HepG2 (cell line): ENCODE data around the gene SWSAP1.

Experiments used
- BRCA1 ChIP-seq: sonication (generic); formaldehyde crosslinking; IDR thresholded peaks from 2 replicates; pipeline ENCODE4 v1.4.0; 2020; ENCODE audit warnings: missing genetic modification reagents
- GABPA ChIP-seq, 2 experiments: IDR thresholded peaks; 2 replicates each; pipeline ENCODE4 v1.6.1; 2011 to 2016; ENCODE audit warnings: low read depth in 2 of 2, low read length in 1 of 2, missing biosample characterization in 1 of 2, missing genetic modification characterization in 1 of 2
- IKZF1 ChIP-seq: fragments of 450-650 bp; IDR thresholded peaks from 2 replicates; pipeline ENCODE4 v1.7.1; 2016
- MTF1 ChIP-seq: sonication (generic); formaldehyde crosslinking; IDR thresholded peaks from 2 replicates; pipeline ENCODE4 v1.5.0; 2020; ENCODE audit warnings: missing genetic modification reagents
- NFE2 ChIP-seq: sonication (generic); formaldehyde crosslinking; IDR thresholded peaks from 2 replicates; pipeline ENCODE4 v1.4.0; 2020; ENCODE audit warnings: missing genetic modification reagents
- RELA ChIP-seq: sonication (generic); formaldehyde crosslinking; IDR thresholded peaks from 2 replicates; pipeline ENCODE4 v1.4.0; 2020; ENCODE audit warnings: missing genetic modification reagents
- TBP ChIP-seq: sonication (generic); formaldehyde crosslinking; IDR thresholded peaks from 2 replicates; pipeline ENCODE4 v1.5.0; 2020; ENCODE audit warnings: missing genetic modification reagents
- TGIF2 ChIP-seq: IDR thresholded peaks from 2 replicates; pipeline ENCODE4 v1.6.1; 2016; ENCODE audit warnings: control low read depth, missing compliant biosample characterization
- YY1 ChIP-seq: IDR thresholded peaks from 2 replicates; pipeline ENCODE4 v1.6.1; 2011; ENCODE audit warnings: low read length, low read depth, moderate library complexity, mild to moderate bottlenecking; ENCODE audit not compliant: insufficient read depth, insufficient replicate concordance
- ZNF207 ChIP-seq: fragments of 450-650 bp; IDR thresholded peaks from 2 replicates; pipeline ENCODE4 v1.6.1; 2016; ENCODE audit warnings: antibody characterized with exemption, borderline replicate concordance
- ZNF430 ChIP-seq: sonication (generic); formaldehyde crosslinking; IDR thresholded peaks from 2 replicates; pipeline ENCODE4 v1.9.0; 2021; ENCODE audit warnings: mild to moderate bottlenecking, missing genetic modification reagents

GRCh38 chr19:11377756-11378155 is 3.3 kb downstream of the SWSAP1 start:
- TF ChIP-seq NFE2 (CRISPR knock-in tag) (no peak), ZNF207 (no peak), TGIF2 (no peak), ZNF430 (no peak), TBP (CRISPR knock-in tag) (no peak), GABPA (IDR thresholded peaks at IDR 0.05; ENCODE audit: low read depth, low read length) (no peak), GABPA (CRISPR knock-in tag; IDR thresholded peaks at IDR 0.05; ENCODE audit: low read depth) (no peak), MTF1 (CRISPR knock-in tag) (no peak), BRCA1 (CRISPR knock-in tag) (no peak), IKZF1 (no peak), RELA (CRISPR knock-in tag) (no peak), YY1 (no peak)
